Inflammatory macrophage treated with lipopolysaccharide for 1 hour (primary cell): ENCODE data around the gene ACP5.
"Not testable (repeated sequence)": the region's sequence is repeated elsewhere in the genome, so short reads cannot be mapped to it uniquely, and the experiment has no call there.

ENCODE experiments used
- DNase-seq, 2 donors: peaks; one replicate each; pipeline ENCODE4 v3.0.0-alpha.2; 2020 to 2022

ACP5 gene

DNA sequence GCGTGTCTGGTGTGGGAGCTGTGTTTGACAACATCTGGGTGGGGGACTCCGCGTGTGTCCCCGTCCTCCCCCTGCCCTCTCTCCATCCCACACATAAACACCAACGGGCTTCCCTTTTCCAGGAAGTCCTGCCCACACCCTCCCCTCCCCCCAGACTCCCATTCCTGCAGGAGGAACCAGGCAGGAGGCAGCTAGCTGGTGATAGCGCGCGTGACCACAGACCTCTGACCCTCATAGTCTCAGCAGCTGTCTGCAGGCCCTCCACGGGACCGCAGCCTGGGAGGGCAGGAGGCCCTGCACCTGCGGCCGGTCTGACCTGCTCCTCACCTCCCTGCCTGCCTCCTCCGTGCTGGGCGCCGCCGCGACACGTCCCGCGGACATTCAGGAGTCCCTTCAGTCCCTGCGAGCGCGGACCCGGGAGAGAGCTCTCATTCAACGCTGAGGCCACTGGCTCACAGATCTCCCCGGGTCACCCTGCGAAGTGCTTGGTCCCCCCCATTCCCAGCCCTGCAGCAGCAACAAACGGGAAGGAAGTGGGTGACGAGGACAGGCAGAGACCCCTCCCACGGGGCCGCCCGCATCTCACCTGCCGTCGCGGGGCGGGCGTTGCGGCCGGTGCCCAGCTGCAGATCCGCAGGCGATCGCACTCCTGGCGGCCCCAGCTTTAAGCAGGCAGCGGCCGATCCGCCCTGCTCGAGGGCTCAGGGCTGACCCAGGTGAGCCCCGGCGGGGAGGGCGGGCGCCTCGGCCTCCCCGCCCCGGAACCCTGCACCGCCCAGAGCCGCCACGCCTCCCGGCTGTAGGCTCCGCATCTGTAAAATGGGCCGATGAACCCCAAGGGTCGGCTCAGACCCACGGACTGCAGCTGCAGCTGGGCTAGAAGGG, 1.1 kb upstream of the ACP5 start:
- DNase-seq, result peak; percentile 47 to 76

DNA sequence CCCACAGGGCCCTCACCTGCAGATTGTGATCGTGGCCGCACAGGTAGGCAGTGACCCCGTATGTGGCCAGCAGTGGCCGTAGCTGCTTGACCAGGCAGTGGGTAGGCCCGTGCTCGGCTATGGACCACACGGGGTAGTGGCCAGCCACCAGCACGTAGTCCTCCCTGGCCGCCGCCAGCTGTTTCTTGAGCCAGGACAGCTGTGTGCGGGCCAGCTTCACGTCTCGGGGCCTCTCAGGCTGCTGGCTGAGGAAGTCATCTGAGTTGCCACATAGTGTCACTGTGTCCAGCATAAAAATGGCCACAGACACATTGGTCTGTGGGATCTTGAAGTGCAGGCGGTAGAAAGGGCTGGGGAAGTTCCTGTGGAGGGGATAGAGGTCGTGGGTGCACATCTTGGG, 1.2 kb downstream of the ACP5 start:
- peak; percentile 38 to 53 for DNase-seq

DNA sequence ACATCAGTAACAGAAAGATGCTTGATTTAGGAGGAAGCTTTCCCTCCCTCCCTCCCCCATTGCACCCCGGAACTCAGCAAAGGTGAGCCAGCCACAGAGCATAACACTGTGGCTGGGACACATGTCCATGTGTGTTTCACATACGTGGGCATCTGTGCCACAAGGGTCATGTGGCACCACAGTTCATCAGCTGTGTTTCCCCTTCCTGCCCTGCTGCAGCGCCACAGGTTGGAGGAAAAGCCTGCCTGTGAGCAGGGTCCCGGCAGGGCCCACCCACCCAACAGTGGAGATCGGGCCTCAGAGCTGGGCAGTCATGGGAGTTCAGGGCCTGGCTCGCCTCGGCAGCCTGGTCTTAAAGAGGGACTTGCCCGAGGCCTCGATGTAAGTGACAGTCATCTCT, 2.8 kb downstream of the ACP5 start:
- no peak for DNase-seq

DNA sequence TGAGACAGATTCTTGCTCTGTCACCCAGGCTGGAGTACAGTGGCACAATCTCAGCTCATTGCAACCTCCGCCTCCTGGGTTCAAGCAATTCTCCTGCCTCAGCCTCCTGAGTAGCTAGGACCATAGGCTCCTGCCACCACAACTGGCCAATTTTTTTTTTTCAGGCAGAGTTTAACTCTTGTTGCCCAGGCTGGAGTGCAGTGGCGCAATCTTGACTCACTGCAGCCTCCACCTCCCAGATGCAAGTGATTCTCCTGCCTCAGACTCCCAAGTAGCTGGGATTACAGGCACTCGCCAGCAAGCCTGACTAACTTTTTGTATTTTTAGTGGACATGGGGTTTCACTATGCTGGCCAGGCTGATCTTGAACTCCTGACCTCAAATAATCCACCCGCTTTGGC, 3.7 kb downstream of the ACP5 start:
- DNase-seq, result not testable (repeated sequence)

DNA sequence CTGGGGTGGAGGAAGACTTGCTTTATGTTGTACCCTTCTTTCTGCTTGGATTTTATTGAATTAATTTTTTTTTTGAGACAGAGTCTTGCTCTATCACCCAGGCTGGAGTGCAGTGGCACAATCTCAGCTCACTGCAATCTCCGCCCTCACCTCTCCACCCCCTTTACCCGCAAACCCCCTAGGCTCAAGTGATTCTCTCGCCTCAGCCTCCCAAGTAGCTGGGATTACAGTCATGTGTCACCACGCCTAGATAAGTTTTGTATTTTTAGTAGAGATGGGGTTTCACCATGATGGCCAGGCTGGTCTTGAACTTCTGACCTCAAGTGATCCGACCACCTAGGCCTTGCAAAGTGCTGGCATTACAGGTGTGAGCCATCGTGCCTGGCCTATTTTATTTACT, 4.1 kb downstream of the ACP5 start:
- not testable (repeated sequence) for DNase-seq

DNA sequence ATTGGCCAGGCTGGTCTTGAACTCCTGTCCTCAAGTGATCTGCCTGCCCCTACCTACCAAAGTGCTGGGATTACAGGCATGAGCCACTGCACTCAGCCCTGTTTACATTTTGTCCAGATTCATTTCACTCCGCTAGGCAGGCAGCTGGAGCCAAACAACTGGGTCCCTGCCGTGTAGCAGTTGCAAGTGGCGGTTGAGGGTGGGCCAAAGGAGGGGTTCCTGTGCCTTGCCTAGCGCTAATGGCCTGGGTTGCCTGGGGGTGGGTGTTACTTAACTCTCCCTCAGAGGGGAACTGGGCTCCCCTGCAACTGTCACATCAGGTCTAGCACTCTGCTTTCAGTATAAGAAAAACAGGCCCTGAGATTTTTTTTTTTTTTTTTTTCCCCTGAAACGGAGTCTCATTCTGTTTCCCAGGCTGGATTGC, 7.4 kb downstream of the ACP5 start:
- peak in 1 of 2 donors; percentile 44 for DNase-seq

DNA sequence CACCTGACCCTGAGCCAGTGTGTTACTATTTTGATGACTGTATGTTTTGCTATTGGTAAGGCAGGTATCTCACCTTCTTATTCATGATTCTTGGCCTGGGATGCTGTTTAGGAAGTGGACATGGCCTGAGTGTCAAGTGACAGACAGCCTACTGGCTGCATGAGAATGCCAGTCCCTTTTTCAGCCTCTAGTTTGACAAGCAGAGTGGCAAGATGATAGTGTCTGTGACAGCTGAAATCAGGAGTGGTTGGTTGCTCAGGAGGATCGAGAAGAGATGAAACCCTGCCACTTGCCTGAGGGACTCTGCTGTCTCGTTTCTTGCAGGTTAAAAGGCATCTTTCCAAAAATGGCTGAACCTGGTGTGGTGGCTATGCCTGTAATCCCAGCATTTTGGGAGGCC, 11.3 kb downstream of the ACP5 start:
- DNase-seq, result no peak

DNA sequence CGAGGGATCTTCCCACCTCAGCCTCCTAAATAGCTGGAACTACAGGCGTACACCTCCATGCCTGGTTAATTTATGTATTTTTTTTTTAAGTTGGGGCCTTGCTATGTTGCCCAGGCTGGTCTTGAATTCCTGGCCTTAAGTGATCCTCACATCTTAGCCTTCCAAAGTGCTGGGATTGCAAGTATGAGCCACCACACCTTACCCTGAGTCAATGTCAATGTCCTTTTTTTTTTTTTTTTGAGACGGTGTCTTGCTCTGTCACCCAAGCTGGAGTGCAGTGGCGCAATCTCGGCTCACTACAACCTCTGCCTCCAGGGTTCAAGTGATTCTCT, 11.8 kb downstream of the ACP5 start:
- DNase-seq, result not testable (repeated sequence)

DNA sequence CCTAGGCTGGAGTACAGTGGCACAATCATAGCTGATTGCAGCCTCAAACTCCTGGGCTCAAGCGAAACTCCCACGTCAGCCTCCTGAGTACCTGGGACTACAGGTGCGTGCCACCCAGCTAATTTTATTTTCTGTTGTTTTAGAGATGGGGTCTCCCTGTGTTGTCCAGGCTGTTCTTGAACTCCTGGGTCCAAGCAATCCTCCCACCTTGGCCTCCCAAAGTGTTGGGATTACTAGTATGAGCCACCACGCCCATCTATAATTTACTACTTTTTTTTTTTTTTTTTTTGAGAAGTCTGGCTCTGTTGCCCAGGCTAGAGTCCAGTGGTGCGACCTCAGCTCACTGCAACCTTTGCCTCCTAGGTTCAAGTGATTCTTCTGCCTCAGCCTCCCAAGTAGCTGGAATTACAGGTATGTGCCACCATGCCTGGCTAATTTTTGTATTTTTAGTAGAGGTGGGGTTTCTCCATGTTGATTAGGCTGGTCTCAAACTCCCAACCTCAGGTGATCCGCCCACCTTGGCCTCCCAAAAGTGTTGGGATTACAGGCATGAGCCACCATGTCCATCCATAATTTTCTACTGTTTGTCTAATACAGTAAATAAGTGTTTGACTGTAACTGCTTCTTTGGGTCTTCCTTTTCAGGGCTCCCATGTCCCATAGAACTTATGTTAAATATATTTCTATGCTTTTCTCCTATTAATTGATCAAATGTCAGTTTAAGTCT, 13.2 kb downstream of the ACP5 start:
- DNase-seq, result not testable (repeated sequence)

DNA sequence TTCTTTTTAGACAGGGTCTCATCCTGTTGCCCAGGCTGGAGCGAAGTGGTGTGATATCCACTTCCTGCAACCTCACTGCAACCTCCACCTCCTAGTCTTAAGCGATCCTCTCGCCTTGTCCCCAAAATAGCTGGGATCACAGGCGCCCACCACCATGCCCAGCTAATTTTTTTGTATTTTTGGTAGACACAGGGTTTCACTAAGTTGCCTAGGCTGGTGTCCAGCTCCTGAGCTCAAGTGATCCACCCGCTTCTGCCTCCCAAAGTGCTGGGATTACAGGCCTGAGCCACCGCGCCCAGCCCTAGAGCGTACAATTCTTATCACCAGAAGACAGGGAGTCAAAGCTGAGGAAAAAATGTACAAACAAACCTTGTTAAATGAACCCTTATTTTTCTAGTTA, 13.9 kb downstream of the ACP5 start:
- DNase-seq, result no peak

DNA sequence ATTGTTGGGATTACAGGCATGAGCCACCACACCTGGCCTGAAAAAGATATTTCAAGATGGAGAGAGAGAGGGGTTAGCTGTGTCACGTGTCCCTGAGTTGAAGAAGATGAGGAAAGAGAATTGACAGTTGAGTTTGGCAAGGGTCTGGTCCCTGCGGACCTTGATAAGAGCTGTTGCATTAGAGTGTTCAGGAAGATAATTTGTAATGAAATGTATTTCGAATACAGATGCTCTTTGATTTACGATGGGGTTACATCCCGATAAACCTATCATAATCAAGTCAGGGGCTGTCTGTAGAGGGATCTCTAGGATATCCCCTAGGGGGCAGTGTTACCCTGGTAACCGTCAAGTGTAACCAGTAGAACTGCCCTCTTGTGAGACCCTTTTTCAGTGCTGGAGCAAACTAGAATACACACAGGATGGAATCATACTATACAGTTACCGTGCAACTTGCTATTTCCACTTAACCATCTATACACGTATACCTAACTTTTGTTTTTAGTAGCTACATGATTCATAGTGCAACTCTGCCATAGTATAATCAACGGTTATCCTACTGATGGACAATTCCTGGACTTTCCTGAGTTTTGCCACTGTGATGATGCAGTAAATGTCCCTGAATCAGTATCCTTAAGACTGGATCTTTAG, 16.9 kb downstream of the ACP5 start:
- peak; percentile 78 to 88 for DNase-seq

DNA sequence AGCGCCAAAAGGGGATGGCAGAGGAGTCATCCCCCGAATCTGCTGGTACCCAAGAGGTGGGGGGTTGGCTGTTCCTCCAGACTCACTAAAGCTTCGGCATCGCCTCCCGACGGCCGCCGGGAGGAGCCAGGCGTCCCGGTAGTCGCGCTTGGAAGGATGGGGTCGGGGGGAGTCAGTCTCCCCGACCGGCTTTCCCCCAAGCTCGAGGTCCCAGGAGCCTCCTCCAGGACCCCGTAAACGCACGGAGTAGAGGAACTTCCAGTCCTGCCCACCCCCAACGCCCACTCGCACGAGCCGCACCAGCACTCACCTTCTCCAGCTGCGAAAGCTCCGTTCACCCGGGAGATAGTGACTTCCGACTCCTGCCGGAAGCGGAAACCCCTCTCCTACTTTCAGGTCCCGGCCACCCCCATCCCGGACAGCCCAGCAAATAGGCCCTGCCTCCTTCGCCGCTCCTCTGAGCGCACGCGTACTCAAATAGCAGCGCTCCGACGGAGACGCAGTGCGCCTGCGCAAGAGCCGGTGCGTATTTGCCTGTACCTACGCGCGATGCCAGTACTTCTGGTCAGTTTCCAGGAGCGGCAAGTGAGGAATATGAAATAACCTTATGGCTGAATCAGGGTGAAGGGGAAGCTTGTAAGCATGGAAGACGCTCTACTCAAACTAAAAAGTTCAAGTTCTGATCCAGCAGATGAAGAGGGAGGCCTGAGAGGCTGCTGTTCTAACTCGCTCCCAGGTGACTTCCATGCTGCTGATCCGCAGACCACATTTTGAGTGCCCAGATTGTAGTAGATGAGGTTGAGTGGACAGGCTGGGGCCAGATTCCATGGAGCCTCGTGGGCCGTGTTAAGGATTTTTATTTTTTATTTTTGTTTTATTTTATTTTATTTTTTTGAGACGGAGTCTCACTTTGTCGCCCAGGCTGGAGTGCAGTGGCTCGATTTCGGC, 18.3 kb downstream of the ACP5 start, which contains the start of gene ELOF1:
ELOF1 (minus strand) TSS at position 350 of the 948 bp plus-strand sequence. CDS start 4,883 bp downstream, outside the sequence.
- peak; percentile 98 for DNase-seq

DNA sequence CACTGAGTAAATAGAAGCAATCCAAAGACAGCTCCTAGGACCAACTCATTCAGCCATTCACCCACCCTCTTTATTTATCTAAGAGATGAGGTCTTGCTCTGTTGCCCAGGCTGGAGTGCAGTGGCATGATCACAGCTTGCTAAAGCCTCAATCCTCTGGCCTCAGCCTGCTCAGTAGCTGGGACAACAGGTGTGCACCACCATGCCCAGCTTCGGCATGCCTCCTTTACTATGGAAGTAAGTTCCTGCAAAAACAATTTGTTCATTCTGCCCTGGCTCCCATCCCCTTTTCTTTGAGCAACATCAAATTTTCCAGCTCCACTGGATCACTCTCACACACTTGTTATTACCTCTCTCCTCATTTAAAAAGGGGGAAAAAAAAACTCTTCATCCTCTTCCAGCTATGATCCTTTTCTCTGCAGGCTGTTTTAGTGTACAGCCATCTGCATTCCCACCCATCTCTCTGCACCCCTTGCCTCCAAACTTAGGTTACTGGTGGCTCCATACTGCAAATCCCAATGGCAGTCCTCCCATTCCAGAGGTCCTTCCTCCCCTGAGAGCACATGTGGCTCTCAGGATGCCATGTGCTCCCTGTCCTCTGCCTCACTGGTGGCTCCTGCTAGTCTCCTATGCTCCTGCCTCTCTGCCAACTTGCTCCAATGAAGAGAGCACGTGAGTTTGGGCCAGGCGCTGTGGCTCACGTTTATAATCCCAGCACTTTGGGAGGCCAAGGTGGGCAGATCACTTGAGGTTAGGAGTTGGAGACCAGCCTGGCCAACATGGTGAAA, 20.6 kb downstream of the ACP5 start:
- DNase-seq, result no peak

DNA sequence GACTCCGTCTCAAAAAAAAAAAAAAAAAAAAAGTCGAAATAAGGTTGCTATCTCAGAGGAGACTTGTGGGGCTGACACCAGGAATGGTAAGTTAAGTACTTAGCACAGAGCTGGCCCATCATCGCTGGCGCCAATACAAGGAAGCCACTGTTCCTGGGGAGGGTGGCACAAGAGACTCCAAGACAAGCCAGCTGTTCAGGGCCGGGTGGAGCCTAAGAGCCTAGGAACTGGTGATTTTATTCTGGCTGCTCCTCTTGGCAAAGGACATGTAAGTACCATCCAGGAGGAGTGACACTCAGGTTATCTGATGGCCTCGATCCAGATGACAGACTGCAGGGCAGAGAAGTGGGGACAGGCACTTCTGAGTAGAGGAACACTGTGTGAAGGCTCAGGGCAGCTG, 22.2 kb downstream of the ACP5 start:
- DNase-seq, result no peak

DNA sequence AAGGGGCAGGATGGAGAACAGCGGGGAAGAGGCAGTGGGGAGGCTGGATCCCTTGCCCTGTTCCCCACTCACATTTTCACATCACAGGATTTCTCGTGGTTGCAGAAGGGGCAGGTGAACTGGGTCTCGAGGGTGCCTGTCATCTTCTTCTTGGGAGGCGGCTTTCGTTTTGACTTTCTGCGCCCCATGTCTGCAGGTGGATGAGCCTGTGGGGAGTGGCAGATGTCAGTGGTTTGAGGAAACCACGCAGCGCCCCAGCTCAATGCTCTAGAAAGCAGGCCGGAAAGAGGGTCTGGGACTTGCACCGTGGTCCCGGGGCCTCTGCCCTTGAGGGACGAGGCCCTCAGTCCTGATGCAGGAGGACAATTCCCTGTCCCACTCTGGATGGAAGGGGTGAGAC, 23.3 kb downstream of the ACP5 start:
- DNase-seq, result no peak

DNA sequence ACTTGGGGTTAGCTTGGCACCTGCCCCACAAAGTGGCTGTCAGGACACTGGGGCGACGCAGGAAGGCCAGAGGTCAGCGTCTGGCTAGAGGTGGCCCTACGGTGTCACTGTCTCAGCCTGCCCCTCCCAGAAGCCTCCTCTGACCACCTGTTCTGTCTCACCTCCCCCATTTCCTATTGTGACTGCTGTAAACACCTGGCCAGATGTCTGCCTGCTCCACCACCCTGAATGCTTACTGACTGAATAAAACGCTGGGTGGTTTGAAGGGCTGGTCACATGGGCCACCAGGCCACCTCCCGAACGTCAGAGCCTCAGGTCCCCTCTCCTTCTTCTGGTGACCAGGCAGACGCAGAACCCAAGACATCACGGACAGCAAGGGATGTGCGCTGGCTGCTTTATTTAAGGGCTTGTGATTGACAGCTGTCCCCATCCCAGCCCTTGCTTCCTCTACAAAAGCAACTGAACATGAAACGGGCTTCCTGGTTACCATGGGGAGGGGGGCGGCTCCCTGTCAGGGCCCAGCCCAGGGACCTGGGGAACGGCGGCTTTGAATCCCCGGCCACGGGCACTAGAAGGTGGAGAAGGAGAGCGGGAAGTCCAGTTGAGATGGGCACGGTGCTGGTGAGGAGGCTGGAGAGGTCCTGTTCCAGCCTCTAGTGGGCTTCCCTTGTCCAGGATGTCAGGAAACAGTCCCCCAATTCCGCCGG, 24.6 kb downstream of the ACP5 start:
- DNase-seq, result no peak

DNA sequence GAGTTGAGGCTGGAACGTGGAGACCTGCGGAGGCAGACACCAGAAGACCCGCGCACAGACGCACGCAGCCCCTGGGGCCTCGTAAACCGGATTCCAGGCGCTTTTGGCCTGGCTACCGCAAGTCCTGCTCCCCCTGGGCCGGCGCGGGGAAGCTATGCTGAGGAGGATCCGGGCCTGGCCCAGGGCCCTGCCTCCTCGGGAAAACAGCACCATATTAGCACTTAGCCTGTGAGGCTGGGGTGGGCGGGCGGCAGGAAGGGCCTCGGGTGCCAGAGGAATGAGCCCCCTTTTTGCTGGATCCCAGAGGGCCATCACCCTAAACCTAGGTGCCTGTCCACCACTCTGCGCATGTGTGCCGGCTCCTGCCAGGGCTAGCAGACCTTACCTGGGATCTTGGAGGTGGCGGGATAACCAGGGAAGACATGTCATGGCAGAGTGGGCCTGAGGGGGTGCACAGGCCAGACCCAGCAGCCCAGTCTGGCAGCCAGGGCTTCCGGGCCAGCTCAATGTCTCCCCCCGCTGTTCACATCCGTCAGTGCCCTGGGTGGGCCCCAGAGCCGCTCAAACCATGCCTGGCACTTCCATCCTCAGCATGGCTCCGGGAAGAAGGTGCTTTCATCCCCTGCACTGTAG, 25.7 kb downstream of the ACP5 start:
- DNase-seq, result no peak

DNA sequence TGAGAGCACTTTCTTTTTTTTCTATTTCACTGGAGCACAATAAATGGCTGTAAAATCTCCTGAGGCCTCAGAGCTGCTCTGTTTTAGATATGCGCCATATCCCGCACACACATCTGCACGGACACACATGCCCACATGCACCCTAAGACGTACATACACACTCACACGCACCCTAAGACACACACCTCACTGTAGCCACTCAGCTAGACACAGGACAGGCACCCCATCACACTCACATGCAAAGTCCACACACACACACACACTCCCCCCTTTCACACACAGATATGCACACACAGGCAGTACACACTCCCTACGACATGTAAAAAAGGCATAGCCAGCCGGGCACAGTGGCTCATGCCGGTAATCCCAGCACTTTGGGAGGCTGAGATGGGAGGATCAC, 27.2 kb downstream of the ACP5 start:
- no peak for DNase-seq

DNA sequence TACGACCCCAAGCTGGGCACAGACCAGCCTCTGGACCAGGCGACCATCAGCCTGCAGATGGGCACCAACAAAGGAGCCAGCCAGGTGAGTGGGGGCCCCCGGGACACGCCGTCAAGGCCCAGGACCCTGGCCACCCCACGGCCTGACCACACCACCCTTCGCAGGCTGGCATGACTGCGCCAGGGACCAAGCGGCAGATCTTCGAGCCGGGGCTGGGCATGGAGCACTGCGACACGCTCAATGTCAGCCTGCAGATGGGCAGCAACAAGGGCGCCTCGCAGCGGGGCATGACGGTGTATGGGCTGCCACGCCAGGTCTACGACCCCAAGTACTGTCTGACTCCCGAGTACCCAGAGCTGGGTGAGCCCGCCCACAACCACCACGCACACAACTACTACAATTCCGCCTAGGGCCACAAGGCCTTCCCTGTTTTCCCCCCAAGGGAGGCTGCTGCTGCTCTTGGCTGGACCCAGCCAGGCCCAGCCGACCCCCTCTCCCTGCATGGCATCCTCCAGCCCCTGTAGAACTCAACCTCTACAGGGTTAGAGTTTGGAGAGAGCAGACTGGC, 28.0 kb downstream of the ACP5 start:
- DNase-seq, result no peak
